Right atrium auricular region (tissue), 2 donors: ENCODE data around the gene BACE2. TPM values are rescaled to one million over a fixed set of nuclear protein-coding genes. Genes with fewer than 3 reads are reported as not detected.

Source experiments
- DNase-seq: peaks from one replicate; pipeline ENCODE4 v3.0.0-alpha.2; 2019; ENCODE audit warnings: low spot score
- H3K27ac ChIP-seq, 2 donors: fragments of 200-600 bp; sonication (generic); 1 replicate in 1 of 2; 2 replicates in 1 of 2; pipeline ENCODE4 v1.5.1; 2016 to 2019
- H3K27me3 ChIP-seq, 2 donors: fragments of 200-600 bp; sonication (generic); one replicate each; pipeline versions ENCODE4 v1.5.1 to v1.6.0; 2017 to 2019
- H3K36me3 ChIP-seq: fragments of 200-600 bp; sonication (generic); one replicate; pipeline ENCODE4 v1.5.1; 2016
- H3K4me1 ChIP-seq, 2 donors: fragments of 200-600 bp; sonication (generic); one replicate each; pipeline versions ENCODE4 v1.5.1 to v1.6.0; 2017 to 2019
- H3K4me3 ChIP-seq, 2 donors: fragments of 200-600 bp; sonication (generic); 1 replicate in 1 of 2; 2 replicates in 1 of 2; pipeline ENCODE4 v1.5.1; 2017 to 2019; ENCODE audit warnings: mild to moderate bottlenecking in 1 of 2, moderate library complexity in 1 of 2
- H3K9me3 ChIP-seq, 2 donors: fragments of 200-600 bp; sonication (generic); one replicate each; pipeline ENCODE4 v1.5.1; 2019
- CTCF ChIP-seq, 2 donors: fragments of 200-600 bp; sonication (generic); IDR thresholded peaks; one replicate each; pipeline ENCODE4 v1.5.1; 2019; ENCODE audit warnings: antibody characterized with exemption in 2 of 2
- total RNA-seq, 2 donors: library from RNA; depleted of rRNA; stranded (reverse); fragments of >200 nt; gene quantifications; one replicate each; pipeline ENCODE4 v1.1.0, GENCODE V29; 2016

BACE2 gene
- total RNA-seq, 2 donors from 2014 or later: 23.7 to 50.3 TPM

GRCh38 chr21:41137889-41138288 is 30.1 kb upstream of the BACE2 start:
- Histone ChIP-seq H3K9me3 (no peaks in the 10 kb centered on the region), H3K4me3 (no peak overlapping the region), H3K27me3 (no peaks in the 10 kb centered on the region), H3K4me1 (peaks cover 0 to 16% of the 10 kb centered on the region in 2 donors), H3K36me3 (no peaks in the 10 kb centered on the region), H3K27ac (no peak overlapping the region)
- TF ChIP-seq CTCF (IDR thresholded peaks at IDR 0.05): no peak
- DNase-seq: no peak

- Histone ChIP-seq H3K36me3 (no peaks in the 10 kb centered on the region), H3K9me3 (no peaks in the 10 kb centered on the region), H3K27ac (no peak overlapping the region), H3K4me3 (no peak overlapping the region), H3K27me3 (no peaks in the 10 kb centered on the region), H3K4me1 (peaks cover 0 to 16% of the 10 kb centered on the region in 2 donors)
- TF ChIP-seq CTCF (IDR thresholded peaks at IDR 0.05): no peak
- no peak for DNase-seq
Measured at GRCh38 chr21:41138711-41139110, 29.2 kb upstream of the BACE2 start.

GRCh38 chr21:41139275-41139674 is 28.7 kb upstream of the BACE2 start:
- H3K27me3 ChIP-seq: no peaks in the 10 kb centered on the region

GRCh38 chr21:41139951-41140350 is 28.0 kb upstream of the BACE2 start:
- Histone ChIP-seq H3K9me3 (no peaks in the 10 kb centered on the region), H3K4me1 (peaks cover 0 to 16% of the 10 kb centered on the region in 2 donors), H3K27me3 (no peaks in the 10 kb centered on the region), H3K27ac (no peak overlapping the region), H3K36me3 (no peaks in the 10 kb centered on the region), H3K4me3 (no peak overlapping the region)
- no peak for DNase-seq
- no peak for TF ChIP-seq CTCF (IDR thresholded peaks at IDR 0.05)

More at GRCh38 chr21:41139275-41139674, 28.7 kb upstream of the BACE2 start:
- no peaks in the 10 kb centered on the region for H3K9me3 ChIP-seq
- no peak for TF ChIP-seq CTCF (IDR thresholded peaks at IDR 0.05)
- H3K36me3 ChIP-seq: no peaks in the 10 kb centered on the region
- DNase-seq: no peak
- H3K27ac ChIP-seq: no peak overlapping the region
- H3K4me1 ChIP-seq: peaks cover 0 to 16% of the 10 kb centered on the region in 2 donors
- H3K4me3 ChIP-seq: no peak overlapping the region

- no peak overlapping the region for H3K4me3 ChIP-seq
- no peak for TF ChIP-seq CTCF (IDR thresholded peaks at IDR 0.05)
- H3K27ac ChIP-seq: no peak overlapping the region
- no peaks in the 10 kb centered on the region for H3K27me3 ChIP-seq
- DNase-seq: no peak
- H3K36me3 ChIP-seq: no peaks in the 10 kb centered on the region
- H3K4me1 ChIP-seq: peaks cover 0 to 16% of the 10 kb centered on the region in 2 donors
- H3K9me3 ChIP-seq: no peaks in the 10 kb centered on the region
Measured at GRCh38 chr21:41141031-41141457, 26.9 kb upstream of the BACE2 start.
